Spleen (tissue), 11 donors: ENCODE results near the gene LYRM2. TPM values are rescaled to one million over a fixed set of nuclear protein-coding genes. Genes with fewer than 3 reads are reported as not detected.
"Not testable (repeated sequence)": the region's sequence is repeated elsewhere in the genome, so short reads cannot be mapped to it uniquely, and the experiment has no call there.

Experiments used
- DNase-seq: peaks from one replicate; pipeline ENCODE4 v3.0.0-alpha.2; 2020
- H3K27ac ChIP-seq, 8 donors: fragments of 200-600 bp; sonication (generic) in 7 of 8; 1 replicate in 4 of 8; 2 replicates in 4 of 8; pipeline versions ENCODE4 v1.5.0 to v1.8.0; 2016 to 2021; ENCODE audit warnings: inconsistent platforms in 4 of 8, mild to moderate bottlenecking in 4 of 8, moderate library complexity in 1 of 8
- H3K27me3 ChIP-seq, 7 donors: fragments of 200-600 bp; sonication (generic) in 6 of 7; replicated peaks in 1 of 7; 1 replicate in 4 of 7; 2 replicates in 3 of 7; pipeline versions ENCODE4 v1.5.0 to v1.8.0; 2016 to 2021; ENCODE audit warnings: inconsistent platforms in 3 of 7, mild to moderate bottlenecking in 1 of 7
- H3K36me3 ChIP-seq, 6 donors: fragments of 200-600 bp; sonication (generic) in 5 of 6; 1 replicate in 4 of 6; 2 replicates in 2 of 6; pipeline versions ENCODE4 v1.5.0 to v1.8.0; 2016 to 2021; ENCODE audit warnings: inconsistent platforms in 2 of 6
- H3K4me1 ChIP-seq, 6 donors: fragments of 200-600 bp; sonication (generic) in 5 of 6; 1 replicate in 3 of 6; 2 replicates in 3 of 6; pipeline versions ENCODE4 v1.5.0 to v1.8.0; 2016 to 2021; ENCODE audit warnings: inconsistent platforms in 3 of 6
- H3K4me3 ChIP-seq, 8 donors: fragments of 200-600 bp; sonication (generic) in 7 of 8; 1 replicate in 4 of 8; 2 replicates in 4 of 8; pipeline versions ENCODE4 v1.5.0 to v1.8.0; 2016 to 2021; ENCODE audit warnings: inconsistent platforms in 4 of 8, mild to moderate bottlenecking in 4 of 8, moderate library complexity in 2 of 8
- H3K9me3 ChIP-seq, 8 donors: fragments of 200-600 bp; sonication (generic) in 7 of 8; 1 replicate in 4 of 8; 2 replicates in 4 of 8; pipeline versions ENCODE4 v1.5.0 to v1.8.0; 2016 to 2021; ENCODE audit warnings: inconsistent platforms in 4 of 8
- CTCF ChIP-seq, 11 experiments: fragments of 200-600 bp in 7 of 11; fragments of 450-650 bp in 4 of 11; sonication (generic) in 4 of 11; IDR thresholded peaks in 8 of 11; conservative IDR thresholded peaks in 3 of 11; 1 replicate in 7 of 11; 2 replicates in 4 of 11; pipeline versions ENCODE4 v1.4.0 to v1.8.0; 2016 to 2021; ENCODE audit warnings: antibody characterized with exemption in 11 of 11, inconsistent platforms in 4 of 11, mild to moderate bottlenecking in 1 of 11
- POLR2A ChIP-seq, 3 donors: fragments of 450-650 bp; IDR thresholded peaks; one replicate each; pipeline ENCODE4 v1.5.1; 2017; ENCODE audit warnings: antibody characterized with exemption in 3 of 3, mild to moderate bottlenecking in 1 of 3
- POLR2AphosphoS5 ChIP-seq, 3 donors: sonication (generic); formaldehyde crosslinking; IDR thresholded peaks; one replicate each; pipeline ENCODE4 v1.5.1; 2017; ENCODE audit warnings: antibody characterized with exemption in 3 of 3
- WGBS, 5 donors: extraction: QIAGEN DNeasy Blood & Tissue Kit in 3 of 5; methylation state at CpG; one replicate each; pipeline versions ENCODE4 v1.1.5 to v1.1.7; 2013 to 2018; 5-methylcytosine and 5-hydroxymethylcytosine counted together
- intact Hi-C: fragments of 100-400 bp; cut with DNase I; formaldehyde crosslinking; loops from one replicate; pipeline ENCODE4 v1.15.0; 2023; ENCODE audit warnings: low total_unique reads
- polyA plus RNA-seq, 3 donors: library from polyadenylated mRNA; stranded (reverse); fragments of 200-250 nt; gene quantifications; one replicate each; pipeline ENCODE4 v1.2.1, GENCODE V29; 2013
- total RNA-seq, 7 donors: library from RNA; depleted of rRNA in 3 of 7; stranded (reverse); fragments of >200 nt in 3 of 7; fragmentation: NEBNext Ultra II Directional in 4 of 7; extraction: Animal tissue kit (Norgen Biotek cat#: 25700) in 4 of 7; gene quantifications; one replicate each; pipeline versions ENCODE4 v1.1.0 to v1.2.1, GENCODE V29; 2016 to 2021
- donor health status: healthy with polysubstance abuse.
- donor health status: DM: no; HTN: no; CAD: no; lungs with moderate emphysema.
- donor health status: DM: no; HTN: no; CAD: no.
- donor health status: Bipolar disorder and iron deficiency.
- donor health status: healthy.
- donor health status: DM: no; HTN: no; CAD: no.
- donor health status: DM: yes; HTN: yes; CAD: no.

Gene LYRM2
- total and polyA plus RNA-seq, 10 donors = 12.7 to 31.8 (median 24.7) TPM

GRCh38 chr6:89644864-89645263 is 6.3 kb upstream of the LYRM2 start:
- Histone ChIP-seq H3K27me3 (no peaks in the 10 kb centered on the region), H3K4me3 (no peak overlapping the region), H3K9me3 (no peaks in the 10 kb centered on the region), H3K36me3 (peaks cover 5 to 79% (median 60%) of the 10 kb centered on the region in 6 donors), H3K4me1 (peaks cover 0 to 3% (median 0%) of the 10 kb centered on the region in 6 donors), H3K27ac (no peak overlapping the region)
- intact Hi-C loops = no loop called here
- no peak for DNase-seq
- TF ChIP-seq CTCF (IDR thresholded peaks at IDR 0.05 in 8 of 11, conservative IDR thresholded peaks at IDR 0.05 in 3 of 11) (no peak), POLR2A (IDR thresholded peaks at IDR 0.05) (no peak), POLR2AphosphoS5 (IDR thresholded peaks at IDR 0.05) (no peak)
- WGBS, 5 donors = 83 to 93% (median 91%) methylated on average over 4 of the region's 4 CpGs

GRCh38 chr6:89643406-89643805 is 4.9 kb upstream of the LYRM2 start:
- Histone ChIP-seq H3K4me1 (peaks cover 0 to 15% (median 10%) of the 10 kb centered on the region in 6 donors), H3K4me3 (no peak overlapping the region), H3K27ac (no peak overlapping the region), H3K36me3 (peaks cover 5 to 64% (median 47%) of the 10 kb centered on the region in 6 donors), H3K27me3 (no peaks in the 10 kb centered on the region), H3K9me3 (no peaks in the 10 kb centered on the region)
- TF ChIP-seq CTCF (IDR thresholded peaks at IDR 0.05 in 8 of 11, conservative IDR thresholded peaks at IDR 0.05 in 3 of 11) (no peak), POLR2A (IDR thresholded peaks at IDR 0.05) (no peak), POLR2AphosphoS5 (IDR thresholded peaks at IDR 0.05) (no peak)
- intact Hi-C loops = no loop called here
- DNase-seq = no peak
- 73 to 83% (median 79%) methylated on average over 3 of the region's 3 CpGs for WGBS, 5 donors

- peaks cover 5 to 60% (median 43%) of the 10 kb centered on the region in 6 donors for H3K36me3 ChIP-seq
- WGBS, 5 donors = 76 to 95% (median 90%) methylated on average over 3 of the region's 3 CpGs
- intact Hi-C loops = no loop called here
Measured at GRCh38 chr6:89642956-89643355, 4.4 kb upstream of the LYRM2 start.

GRCh38 chr6:89641581-89641980 is 3.0 kb upstream of the LYRM2 start:
- H3K9me3 ChIP-seq, intact Hi-C loops, H3K27me3 ChIP-seq, H3K27ac ChIP-seq, H3K4me3 ChIP-seq, DNase-seq: not testable (repeated sequence)
- 96 to 100% (median 99%) methylated on average over 3 of the region's 3 CpGs for WGBS, 5 donors
- Histone ChIP-seq H3K4me1 (peaks cover 12 to 31% (median 20%) of the 10 kb centered on the region in 6 donors), H3K36me3 (peaks cover 0 to 51% (median 29%) of the 10 kb centered on the region in 6 donors)

More at GRCh38 chr6:89642956-89643355, 4.4 kb upstream of the LYRM2 start:
- H3K9me3 ChIP-seq = no peaks in the 10 kb centered on the region
- no peak overlapping the region for H3K4me3 ChIP-seq
- H3K27ac ChIP-seq = no peak overlapping the region
- DNase-seq = no peak
- H3K4me1 ChIP-seq = peaks cover 1 to 17% (median 11%) of the 10 kb centered on the region in 6 donors
- TF ChIP-seq POLR2AphosphoS5 (IDR thresholded peaks at IDR 0.05) (no peak), CTCF (IDR thresholded peaks at IDR 0.05 in 8 of 11, conservative IDR thresholded peaks at IDR 0.05 in 3 of 11) (no peak), POLR2A (IDR thresholded peaks at IDR 0.05) (no peak)
- no peaks in the 10 kb centered on the region for H3K27me3 ChIP-seq

- Histone ChIP-seq H3K36me3 (peaks cover 0 to 51% (median 26%) of the 10 kb centered on the region in 6 donors), H3K27ac (no peak overlapping the region), H3K4me1 (peaks cover 12 to 32% (median 20%) of the 10 kb centered on the region in 6 donors), H3K9me3 (no peaks in the 10 kb centered on the region), H3K27me3 (no peaks in the 10 kb centered on the region), H3K4me3 (no peak overlapping the region)
- WGBS, 5 donors = 88 to 98% (median 92%) methylated on average over 4 of the region's 4 CpGs
- TF ChIP-seq POLR2A (IDR thresholded peaks at IDR 0.05) = no peak
- TF ChIP-seq CTCF (IDR thresholded peaks at IDR 0.05 in 8 of 11, conservative IDR thresholded peaks at IDR 0.05 in 3 of 11) = no peak
- intact Hi-C loops = no loop called here
- DNase-seq = no peak
Measured at GRCh38 chr6:89640804-89641203, 2.3 kb upstream of the LYRM2 start.
